ENCODE measurements around the gene PRKACA.

PRKACA gene

GRCh38 chr19:14042659-14043608 lies 74.6 kb downstream of the PRKACA start:
- DNase-seq, result peak; percentile 63 to 73

All from inflammatory macrophage treated with lipopolysaccharide for 1 hour (primary cell).